ENCODE measurements around the gene GRHPR. TPM values are rescaled to one million over a fixed set of nuclear protein-coding genes. Genes with fewer than 3 reads are reported as not detected.
"Not testable (repeated sequence)": the region's sequence is repeated elsewhere in the genome, so short reads cannot be mapped to it uniquely, and the experiment has no call there.

GRHPR gene
- total RNA-seq, 1 donor from 2014 or later = 131 TPM

DNA sequence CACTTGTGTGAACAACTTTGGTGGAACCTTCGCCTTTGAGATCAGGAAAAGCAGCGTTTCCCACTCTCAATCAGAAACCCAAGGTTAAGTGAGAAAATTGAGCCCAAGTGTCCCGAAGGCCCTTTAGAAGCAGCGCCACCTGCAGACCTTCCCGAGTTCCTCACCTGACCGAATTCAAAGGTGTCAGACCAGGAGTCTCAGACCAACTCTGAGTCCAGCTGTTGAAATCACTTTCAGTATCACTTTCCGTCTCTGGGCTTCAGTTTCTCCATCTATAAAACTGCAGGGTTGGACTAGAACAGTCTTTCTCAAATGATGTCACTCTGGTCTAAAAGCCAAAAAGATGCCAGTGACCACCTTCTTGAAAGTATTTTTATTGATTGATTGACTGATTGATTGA is 31.7 kb upstream of the GRHPR start:
- intact Hi-C loops (cut with DNase I) = no loop called here
- no peak for DNase-seq (ENCODE audit: low spot score in 2 of 2)
- Histone ChIP-seq H3K36me3 (no peaks in the 10 kb centered on the region), H3K27ac (no peak overlapping the region), H3K4me1 (no peaks in the 10 kb centered on the region), H3K9me3 (no peaks in the 10 kb centered on the region), H3K4me3 (no peak overlapping the region), H3K27me3 (no peaks in the 10 kb centered on the region)
- TF ChIP-seq, protein P1, sequence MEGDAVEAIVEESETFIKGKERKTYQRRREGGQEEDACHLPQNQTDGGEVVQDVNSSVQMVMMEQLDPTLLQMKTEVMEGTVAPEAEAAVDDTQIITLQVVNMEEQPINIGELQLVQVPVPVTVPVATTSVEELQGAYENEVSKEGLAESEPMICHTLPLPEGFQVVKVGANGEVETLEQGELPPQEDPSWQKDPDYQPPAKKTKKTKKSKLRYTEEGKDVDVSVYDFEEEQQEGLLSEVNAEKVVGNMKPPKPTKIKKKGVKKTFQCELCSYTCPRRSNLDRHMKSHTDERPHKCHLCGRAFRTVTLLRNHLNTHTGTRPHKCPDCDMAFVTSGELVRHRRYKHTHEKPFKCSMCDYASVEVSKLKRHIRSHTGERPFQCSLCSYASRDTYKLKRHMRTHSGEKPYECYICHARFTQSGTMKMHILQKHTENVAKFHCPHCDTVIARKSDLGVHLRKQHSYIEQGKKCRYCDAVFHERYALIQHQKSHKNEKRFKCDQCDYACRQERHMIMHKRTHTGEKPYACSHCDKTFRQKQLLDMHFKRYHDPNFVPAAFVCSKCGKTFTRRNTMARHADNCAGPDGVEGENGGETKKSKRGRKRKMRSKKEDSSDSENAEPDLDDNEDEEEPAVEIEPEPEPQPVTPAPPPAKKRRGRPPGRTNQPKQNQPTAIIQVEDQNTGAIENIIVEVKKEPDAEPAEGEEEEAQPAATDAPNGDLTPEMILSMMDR (IDR thresholded peaks at IDR 0.05) = no peak

DNA sequence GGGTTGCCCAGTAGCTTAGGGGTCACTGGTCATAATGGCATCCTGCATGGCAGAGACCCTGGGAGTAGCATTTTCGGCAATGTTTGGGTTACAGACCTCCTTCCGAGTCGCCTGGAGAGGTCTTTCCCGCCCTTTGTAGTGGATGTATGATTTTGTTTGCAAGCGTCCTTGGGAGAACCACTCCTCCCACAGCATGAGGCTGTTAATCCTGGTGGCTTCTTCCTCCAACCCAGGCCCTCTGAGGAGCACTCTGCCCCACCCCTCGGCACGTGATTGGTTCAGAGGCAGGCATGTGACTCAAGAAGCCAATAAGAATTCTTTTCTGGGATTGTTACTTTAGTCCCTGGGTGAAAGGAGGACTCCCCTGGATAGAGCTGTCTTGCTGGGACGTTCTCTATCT is 30.2 kb upstream of the GRHPR start:
- no peaks in the 10 kb centered on the region for H3K36me3 ChIP-seq
- no peaks in the 10 kb centered on the region for H3K9me3 ChIP-seq
- TF ChIP-seq, protein P1 (IDR thresholded peaks at IDR 0.05) = no peak
- no peak overlapping the region for H3K27ac ChIP-seq
- H3K4me3 ChIP-seq = no peak overlapping the region
- H3K27me3 ChIP-seq = no peaks in the 10 kb centered on the region
- intact Hi-C loops (cut with DNase I) = no loop called here
- H3K4me1 ChIP-seq = no peaks in the 10 kb centered on the region
- no peak for DNase-seq (ENCODE audit: low spot score in 2 of 2)

DNA sequence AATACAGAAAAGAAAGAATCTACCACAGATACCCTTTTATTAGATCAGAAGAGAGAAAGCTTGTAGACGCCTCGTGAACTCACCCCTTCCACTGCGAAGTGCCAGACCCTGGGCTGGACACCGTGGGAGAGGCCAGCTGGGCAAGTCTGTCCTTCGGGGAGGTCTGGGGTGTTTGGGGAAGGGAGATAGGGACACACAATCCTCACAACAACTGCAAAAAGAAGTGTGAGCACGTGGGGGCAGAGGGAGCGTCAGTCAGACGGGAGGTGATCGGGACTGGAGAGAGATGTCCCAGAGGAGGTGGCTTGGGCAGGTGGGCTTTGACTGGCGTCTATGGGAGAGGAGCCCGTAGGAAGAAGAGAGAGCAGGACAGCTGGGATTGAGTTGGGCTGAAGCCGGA is 27.3 kb upstream of the GRHPR start:
- H3K4me1 ChIP-seq = no peaks in the 10 kb centered on the region
- no peaks in the 10 kb centered on the region for H3K27me3 ChIP-seq
- no peak for DNase-seq (ENCODE audit: low spot score in 2 of 2)
- intact Hi-C loops (cut with DNase I) = no loop called here
- H3K27ac ChIP-seq = no peak overlapping the region
- TF ChIP-seq, protein P1 (IDR thresholded peaks at IDR 0.05) = no peak
- no peaks in the 10 kb centered on the region for H3K9me3 ChIP-seq
- H3K4me3 ChIP-seq = no peak overlapping the region
- no peaks in the 10 kb centered on the region for H3K36me3 ChIP-seq

DNA sequence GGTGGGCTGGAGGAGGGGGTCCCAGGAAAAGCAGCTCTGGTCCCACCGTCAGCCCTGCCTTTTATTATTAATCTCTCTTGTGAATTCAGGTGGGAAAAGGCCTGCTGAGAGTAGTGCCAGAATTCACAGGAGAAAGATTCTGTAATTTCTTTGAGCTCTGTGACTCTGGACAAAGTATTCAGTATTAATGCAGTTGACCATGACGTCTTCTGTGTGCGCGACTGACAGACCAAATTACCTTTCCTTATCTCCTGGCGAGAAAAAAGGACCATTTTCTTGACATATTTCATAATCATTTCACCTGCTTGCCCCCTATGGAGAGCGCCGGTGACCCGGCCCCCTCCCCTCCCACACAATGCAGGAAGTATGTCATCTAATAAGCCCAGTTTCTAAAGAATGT is 26.8 kb upstream of the GRHPR start:
- no peak overlapping the region for H3K4me3 ChIP-seq
- intact Hi-C loops (cut with DNase I) = no loop called here
- TF ChIP-seq, protein P1 (IDR thresholded peaks at IDR 0.05) = no peak
- H3K9me3 ChIP-seq = no peaks in the 10 kb centered on the region
- no peaks in the 10 kb centered on the region for H3K27me3 ChIP-seq
- no peaks in the 10 kb centered on the region for H3K4me1 ChIP-seq
- no peak overlapping the region for H3K27ac ChIP-seq
- H3K36me3 ChIP-seq = no peaks in the 10 kb centered on the region
- DNase-seq (ENCODE audit: low spot score in 2 of 2) = no peak

DNA sequence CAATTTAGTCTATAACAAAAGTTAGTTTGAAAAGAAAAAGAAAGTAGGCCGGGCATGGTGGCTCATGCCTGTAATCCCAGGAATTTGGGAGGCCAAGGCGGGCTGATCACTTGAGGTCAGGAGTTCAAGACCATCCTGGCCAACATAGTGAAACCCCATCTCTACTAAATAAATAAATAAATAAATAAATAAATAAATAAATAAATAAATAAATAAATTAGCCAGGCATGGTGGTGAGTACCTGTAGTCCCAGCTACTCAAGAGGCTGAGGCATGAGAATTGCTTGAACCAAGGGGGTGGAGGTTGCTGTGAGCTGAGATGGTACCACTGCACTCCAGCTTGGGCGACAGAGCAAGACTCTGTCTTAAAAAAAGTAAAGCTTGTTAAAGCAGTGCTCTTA is 24.5 kb upstream of the GRHPR start:
- intact Hi-C loops (cut with DNase I); H3K36me3 ChIP-seq; H3K4me1 ChIP-seq; DNase-seq (ENCODE audit: low spot score in 2 of 2); H3K27me3 ChIP-seq; H3K4me3 ChIP-seq; H3K27ac ChIP-seq; H3K9me3 ChIP-seq: not testable (repeated sequence)

DNA sequence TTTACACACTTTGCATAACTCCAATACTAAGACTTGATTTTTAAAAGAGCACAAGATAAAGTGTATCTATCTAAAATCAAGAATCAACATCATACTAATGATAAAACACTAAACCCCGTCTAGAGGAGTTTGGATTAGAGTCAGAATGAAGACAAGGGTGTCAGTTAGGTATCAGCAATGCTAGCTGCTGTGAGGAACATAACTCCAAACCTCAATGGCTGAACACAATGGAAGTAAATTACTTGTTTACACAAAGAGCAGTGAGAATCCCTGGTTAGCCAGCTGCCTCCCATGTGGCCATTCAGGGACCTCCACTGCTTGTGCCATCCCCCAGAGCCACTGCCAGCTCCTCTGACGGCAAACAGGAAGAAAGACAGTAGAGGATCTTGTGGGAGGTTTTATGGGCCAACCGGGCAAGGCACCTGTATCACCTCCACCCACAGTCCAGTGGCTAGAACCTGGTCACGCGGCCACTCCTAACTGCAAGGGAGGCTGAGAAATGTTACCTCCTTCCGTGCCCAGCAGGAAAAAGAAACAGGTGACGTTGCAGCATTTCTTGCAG is 24.0 kb upstream of the GRHPR start:
- no peak overlapping the region for H3K27ac ChIP-seq

More for the DNA sequence above, 24.0 kb upstream of the GRHPR start:
- no peak for DNase-seq (ENCODE audit: low spot score in 2 of 2)
- TF ChIP-seq, protein P1 (IDR thresholded peaks at IDR 0.05) = no peak
- Histone ChIP-seq H3K4me3 (no peak overlapping the region), H3K9me3 (no peaks in the 10 kb centered on the region), H3K36me3 (no peaks in the 10 kb centered on the region), H3K4me1 (no peaks in the 10 kb centered on the region), H3K27me3 (no peaks in the 10 kb centered on the region)
- intact Hi-C loops (cut with DNase I) = no loop called here

Measured in ascending aorta (tissue), 2 donors.